ENCODE data around the gene YAP1.
"Not testable (repeated sequence)": the region's sequence is repeated elsewhere in the genome, so short reads cannot be mapped to it uniquely, and the experiment has no call there.

The YAP1 gene

DNA sequence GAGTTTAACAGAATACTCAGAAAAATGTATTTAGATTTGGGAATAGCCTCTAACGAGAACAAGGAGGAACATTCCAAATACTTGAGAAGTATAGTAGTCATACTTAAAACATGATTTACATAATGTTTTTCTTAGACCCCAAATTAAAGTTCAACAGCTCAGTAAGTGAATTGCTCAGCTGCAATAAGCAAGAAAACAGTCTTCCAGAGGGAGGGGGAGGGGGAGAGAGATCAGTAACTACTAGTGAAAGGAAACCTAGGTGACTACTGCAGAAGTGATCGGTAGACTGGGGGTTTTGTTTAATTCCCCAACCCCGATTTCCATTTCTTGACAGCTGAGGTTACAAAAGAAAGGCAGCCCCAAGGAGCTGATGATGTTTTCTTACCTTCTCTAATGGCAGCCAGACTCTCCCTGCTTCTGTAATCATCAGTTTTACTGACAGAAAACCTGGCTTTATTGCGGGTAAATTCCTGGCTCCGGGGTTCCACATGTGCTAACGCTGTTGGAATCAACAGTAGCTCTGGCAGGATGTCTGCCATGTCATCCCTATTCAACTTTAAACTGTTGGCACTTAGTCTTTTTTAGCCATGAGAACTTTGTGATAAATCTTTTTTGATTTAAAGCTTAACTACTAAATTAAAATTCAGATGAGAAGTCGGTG is 124.7 kb downstream of the YAP1 start:
- DNase-seq = no peak
- intact Hi-C loops (cut with DNase I) = no loop called here

- intact Hi-C loops (cut with DNase I) = no loop called here
Measured at GRCh38 chr11:102237096-102237735, 127.0 kb downstream of the YAP1 start.

DNA sequence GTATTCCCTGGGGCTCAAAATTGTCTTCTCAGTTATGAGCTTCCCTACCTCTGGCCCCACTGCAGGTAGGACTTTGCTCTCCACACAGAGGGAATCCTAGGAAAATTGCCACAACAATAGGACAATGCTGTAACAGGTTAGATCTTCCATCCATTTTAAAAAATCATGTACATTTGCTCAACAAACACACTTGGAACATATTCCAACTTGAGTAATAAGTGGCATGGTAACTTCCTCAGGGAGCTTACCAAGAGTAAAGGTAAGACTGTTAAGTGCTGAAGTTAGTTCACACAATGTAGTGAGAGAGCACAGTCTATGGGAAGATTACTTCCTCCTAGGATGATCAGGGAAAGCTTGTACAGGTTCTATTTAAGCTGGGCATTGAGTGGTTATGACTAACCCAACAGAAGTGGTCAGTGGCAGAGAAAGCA is 128.2 kb downstream of the YAP1 start:
- no peak for DNase-seq
- intact Hi-C loops (cut with DNase I) = no loop called here

More at GRCh38 chr11:102237096-102237735, 127.0 kb downstream of the YAP1 start:
- DNase-seq = no peak

DNA sequence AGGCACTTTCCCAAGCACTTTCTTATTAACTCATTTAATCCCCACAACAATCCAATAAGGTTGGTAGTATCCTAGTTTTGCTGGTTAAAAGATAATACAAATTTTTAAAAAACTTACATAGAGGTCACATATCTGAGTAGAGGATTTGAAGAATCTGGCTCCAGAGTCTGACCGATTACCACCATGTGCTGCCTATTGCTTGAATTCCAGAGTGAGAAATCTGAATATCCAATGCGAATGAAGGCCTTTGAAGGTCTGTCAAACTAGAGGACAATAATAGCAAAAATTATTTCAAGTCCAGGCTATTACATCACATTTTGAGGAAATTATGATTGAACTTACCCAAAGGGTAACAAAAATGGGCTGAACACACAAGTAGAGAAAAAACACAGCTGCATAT is 129.2 kb downstream of the YAP1 start:
- intact Hi-C loops (cut with DNase I) = no loop called here
- DNase-seq = no peak

DNA sequence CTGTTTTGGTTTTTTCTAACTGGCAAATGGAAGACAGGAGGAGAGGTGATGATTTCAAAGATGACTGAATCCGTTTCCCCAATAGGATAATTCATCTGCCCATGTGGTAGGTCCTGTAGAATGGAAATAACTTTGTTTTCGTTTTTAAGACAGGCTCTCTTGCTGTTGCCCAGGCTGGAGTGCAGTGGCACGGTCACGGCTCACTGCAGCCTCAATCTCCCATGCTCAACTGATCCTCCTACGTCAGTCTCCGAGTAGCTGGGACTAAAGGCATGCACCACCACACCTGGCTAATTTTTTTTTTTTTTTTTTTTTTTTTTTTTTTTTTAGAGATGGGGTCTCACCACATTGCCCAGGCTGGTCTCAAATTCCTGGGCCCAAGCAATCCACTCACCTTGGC is 129.7 kb downstream of the YAP1 start:
- intact Hi-C loops (cut with DNase I) = no loop called here
- DNase-seq = no peak

DNA sequence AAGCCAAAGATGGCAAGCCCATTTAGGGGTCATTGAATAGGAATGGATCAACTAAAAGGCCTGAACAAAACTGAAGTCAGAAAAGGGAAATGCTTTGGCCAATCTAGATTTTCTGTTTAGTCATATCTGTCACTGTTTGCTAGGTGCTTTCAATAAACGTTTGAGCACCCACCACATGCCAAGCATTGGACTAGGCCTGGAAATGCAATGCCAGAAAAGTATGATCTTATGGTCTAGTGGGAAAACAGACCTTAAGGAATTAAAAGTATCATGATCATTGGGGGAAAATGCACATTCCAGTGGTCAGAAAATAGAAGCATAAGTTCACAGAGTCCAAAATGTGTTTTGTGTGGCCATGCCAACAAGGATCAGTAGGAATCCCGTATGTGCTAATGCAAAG is 130.3 kb downstream of the YAP1 start:
- intact Hi-C loops (cut with DNase I) = no loop called here
- no peak for DNase-seq

- intact Hi-C loops (cut with DNase I) = no loop called here
- DNase-seq = no peak
Measured at GRCh38 chr11:102241026-102241425, 130.8 kb downstream of the YAP1 start.

- no peak for DNase-seq
- intact Hi-C loops (cut with DNase I) = no loop called here
Measured at GRCh38 chr11:102243399-102243884, 133.2 kb downstream of the YAP1 start.

DNA sequence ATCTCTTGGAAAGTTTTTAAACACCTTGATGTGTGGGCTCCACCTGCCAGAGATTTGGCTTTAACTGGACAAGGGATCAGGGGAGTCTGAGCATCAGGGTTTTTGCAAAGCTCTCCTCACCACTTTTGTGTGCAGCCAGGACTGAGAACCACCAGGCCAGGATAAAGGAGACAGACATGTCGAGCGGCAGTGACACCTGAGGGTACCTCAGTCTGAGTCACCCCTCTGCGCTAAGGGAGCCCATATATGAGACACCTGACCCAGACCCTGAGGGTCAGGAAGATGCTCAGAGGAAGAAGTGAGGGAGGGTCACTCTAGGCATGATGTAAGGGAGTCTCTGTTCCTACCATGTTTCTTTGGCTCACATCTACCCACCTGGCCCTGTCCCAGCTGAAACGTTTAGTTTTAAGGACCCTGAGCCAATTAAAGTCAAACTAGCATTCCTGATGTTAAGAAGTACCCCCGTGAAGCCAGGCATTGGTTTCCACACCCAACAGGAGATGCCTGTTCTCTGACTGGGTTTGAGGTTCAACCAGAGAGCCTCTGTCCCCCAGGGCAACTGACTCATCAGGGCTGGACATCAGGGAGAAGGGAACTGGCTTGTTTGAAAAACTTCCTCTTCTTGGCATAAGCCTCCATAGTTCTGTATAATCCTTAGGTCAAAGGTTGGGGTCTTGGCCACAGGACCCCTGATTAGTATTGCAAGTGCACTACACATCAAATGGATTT is 134.6 kb downstream of the YAP1 start:
- DNase-seq = no peak
- intact Hi-C loops (cut with DNase I) = no loop called here

GRCh38 chr11:102251423-102251822 is 141.2 kb downstream of the YAP1 start:
- DNase-seq = no peak
- intact Hi-C loops (cut with DNase I) = no loop called here

GRCh38 chr11:102252339-102252891 is 142.2 kb downstream of the YAP1 start:
- DNase-seq = no peak

GRCh38 chr11:102253020-102253715 is 142.9 kb downstream of the YAP1 start:
- no peak for DNase-seq
- intact Hi-C loops (cut with DNase I) = no loop called here

More at GRCh38 chr11:102252339-102252891, 142.2 kb downstream of the YAP1 start:
- intact Hi-C loops (cut with DNase I) = no loop called here

DNA sequence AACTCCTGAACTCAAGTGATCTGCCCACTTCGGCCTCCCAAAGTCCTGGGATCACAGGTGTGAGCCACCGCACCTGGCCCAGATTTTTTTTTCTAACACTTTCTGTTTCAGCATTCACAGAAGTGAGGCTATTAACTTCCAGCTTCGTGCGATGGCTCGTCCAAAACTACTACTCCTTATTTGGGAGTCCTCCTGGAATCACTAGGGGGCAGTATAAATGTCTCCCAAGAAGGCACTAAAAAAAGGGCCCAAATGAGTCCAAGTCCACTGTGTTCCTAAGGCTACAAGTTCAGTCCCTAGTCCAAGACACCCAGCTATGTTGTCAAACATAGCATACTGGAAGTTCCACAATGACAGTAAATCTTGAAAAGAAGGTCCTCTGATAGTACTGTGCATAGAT is 143.8 kb downstream of the YAP1 start:
- DNase-seq = no peak
- intact Hi-C loops (cut with DNase I) = no loop called here

DNA sequence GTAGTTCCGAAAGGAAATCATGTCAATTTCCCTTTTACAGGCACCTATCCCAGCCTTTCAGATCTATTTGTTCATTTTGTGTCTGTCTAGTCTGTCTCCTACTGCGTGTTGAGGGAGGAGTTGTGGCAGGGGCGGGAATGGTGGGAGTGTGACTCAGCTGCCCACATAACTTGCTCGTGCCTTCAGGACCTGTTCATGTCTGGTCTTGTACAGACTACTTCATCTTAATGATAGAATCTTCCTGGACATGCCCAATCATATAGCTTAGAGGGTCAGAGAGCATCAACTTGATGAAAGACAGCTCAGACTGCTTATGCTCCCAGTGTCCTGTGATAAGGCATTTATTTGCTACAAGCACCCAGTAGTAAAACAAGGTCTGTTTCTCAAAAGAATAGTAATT is 146.0 kb downstream of the YAP1 start:
- no peak for DNase-seq
- intact Hi-C loops (cut with DNase I) = no loop called here

DNA sequence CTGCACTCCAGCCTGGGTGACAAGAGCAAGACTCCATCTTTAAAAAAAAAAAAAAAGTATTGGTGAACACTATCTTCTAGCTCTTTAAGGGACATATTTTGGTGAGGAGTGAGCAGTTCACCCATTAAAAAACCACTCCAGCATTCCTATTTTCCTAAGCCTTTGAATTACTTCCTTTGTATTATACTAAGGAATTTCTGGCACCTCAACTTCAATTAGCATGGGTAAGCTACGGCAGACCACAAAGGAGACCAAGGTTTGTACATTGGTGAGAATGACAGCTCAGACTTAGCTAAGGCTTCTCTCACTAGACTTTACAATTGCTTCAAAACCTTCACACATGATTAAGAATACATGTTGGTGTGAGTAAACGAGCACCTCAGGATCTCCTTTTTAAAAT is 150.0 kb downstream of the YAP1 start:
- intact Hi-C loops (cut with DNase I) = no loop called here
- DNase-seq = no peak

DNA sequence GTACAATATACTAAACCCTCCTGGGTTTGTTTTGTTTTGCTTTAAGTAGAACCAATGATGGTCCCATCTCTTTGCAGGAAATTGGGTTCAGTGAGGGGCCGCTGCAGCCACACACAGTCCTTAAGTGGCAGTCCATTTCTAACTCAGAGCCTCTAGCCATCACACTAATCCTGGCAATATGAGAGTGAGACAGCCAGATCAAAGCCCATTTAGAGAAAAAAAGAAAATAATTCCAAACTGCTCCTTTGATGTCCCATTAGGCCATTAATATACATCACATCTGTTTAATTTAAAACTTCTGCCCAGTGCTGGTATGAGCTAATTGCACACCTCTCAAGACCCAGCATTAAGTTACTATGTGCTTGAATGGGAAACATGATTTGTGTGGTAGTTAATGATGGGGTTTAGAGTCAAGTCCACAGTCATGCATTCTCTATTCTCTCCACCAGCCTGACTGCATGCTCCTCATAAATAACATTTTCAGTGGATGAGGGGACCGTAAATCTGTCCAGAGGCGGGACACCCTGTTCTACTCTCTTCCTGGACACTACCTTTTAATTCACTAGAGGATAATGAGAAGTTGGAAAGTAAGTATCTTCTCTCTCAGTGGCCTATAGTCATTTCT is 153.2 kb downstream of the YAP1 start:
- intact Hi-C loops (cut with DNase I) = no loop called here
- DNase-seq = no peak

DNA sequence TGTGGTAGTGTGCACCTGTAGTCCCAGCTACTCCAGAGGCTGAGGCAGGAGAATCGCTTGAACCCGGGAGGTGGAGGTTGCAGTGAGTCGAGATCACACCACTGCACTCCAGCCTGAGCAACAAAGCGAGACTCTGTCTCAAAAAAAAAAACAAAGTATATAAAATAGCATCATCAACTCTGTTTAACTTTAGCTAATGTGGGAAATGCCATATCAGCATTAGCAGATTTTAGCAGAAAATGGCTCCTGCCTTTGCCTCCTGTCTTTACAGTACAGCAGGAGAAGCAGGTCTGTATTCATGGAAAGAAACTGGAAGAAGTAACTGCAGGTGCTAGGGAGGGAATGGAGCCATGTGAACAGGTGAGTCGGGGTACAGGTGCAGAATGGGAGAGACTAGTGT is 154.5 kb downstream of the YAP1 start:
- intact Hi-C loops (cut with DNase I); DNase-seq: not testable (repeated sequence)

DNA sequence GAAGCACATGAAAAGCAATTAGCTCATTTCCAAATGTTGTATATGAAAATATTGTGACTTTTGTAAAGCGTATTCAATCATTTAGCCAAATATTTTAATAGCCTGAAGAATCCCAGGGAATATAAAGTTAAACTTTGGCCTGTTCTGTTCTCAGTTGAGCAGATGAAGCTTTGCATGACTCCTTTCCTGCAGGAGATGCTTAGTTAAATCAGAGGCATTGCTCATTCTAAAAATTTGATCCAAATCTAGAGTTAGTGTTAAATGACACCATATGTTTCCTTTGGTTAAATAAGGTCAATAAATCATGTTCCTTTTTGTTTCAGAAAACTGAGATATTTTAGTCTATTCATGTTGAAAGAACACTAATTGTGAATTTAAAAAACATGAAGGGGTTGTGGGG is 155.9 kb downstream of the YAP1 start:
- no peak for DNase-seq
- intact Hi-C loops (cut with DNase I) = no loop called here

DNA sequence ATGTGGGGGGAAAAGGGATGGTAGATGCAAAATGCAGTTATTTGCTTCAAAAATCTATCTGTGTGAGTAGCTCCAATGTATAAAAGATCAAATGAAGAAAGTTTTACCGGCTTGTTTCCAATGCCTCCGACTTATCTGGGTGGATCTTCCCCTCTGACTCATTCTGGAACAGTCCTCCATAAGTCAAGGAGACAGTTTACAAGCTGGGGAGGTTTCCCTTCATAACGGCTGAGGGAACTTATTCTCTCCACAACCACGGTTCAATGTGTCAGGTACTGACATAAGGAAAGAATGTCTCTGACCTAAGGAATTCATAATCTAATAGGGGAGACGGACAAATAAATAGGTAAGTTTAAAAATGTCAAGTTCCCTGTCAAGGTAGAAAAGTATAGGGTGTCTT is 157.4 kb downstream of the YAP1 start:
- DNase-seq = no peak
- intact Hi-C loops (cut with DNase I) = no loop called here

Measured in posterior cingulate gyrus (tissue), 11 donors.